Measurements from ENCODE around the gene PSKH1. TPM values are rescaled to one million over a fixed set of nuclear protein-coding genes. Genes with fewer than 3 reads are reported as not detected.

Gene PSKH1
- total and polyA plus RNA-seq, 2 donors = 8.8 to 12.6 TPM

DNA sequence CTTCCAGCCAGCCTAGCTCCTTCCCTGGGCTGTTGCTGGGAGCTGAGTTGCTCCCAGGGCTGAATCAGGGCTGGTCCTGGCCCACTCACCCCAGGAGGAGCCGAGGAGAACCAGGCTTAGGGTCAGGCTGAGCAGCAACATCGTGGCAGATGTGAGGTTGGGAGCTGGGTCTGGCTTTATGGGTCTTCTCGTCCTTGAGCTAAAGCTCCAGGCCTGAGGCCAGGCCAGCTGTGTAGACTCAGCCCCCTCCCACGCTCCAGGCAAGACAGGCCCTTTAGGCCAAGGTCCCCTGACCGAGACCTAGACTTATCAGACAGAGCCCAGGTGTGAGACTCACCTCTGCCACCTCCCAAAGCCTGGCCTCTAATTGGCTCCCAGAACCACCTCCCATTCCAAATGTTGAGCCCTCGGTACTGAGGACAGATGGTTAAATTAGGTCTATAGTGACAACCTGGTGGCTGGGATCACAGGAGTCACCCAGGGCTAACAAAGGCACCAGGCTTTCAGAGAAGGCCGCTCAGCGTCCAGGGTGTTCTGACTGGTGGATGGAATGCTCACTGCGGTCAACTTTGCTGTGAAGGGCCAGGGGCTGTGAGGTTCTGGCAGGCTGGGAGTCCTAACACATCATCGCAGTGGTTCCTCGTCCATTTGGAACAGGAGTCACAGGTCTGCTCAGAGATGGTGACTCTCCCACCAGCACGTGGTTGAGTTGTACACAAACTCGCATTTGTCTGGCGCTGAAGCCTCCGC, 38.8 kb downstream of the PSKH1 start, which contains the start of gene CTRL:
Gene CTRL, minus strand, starts transcription at position 151 of the 750 bp plus-strand sequence. Its CDS starts 10 bp downstream, at position 141.
- H3K36me3 ChIP-seq (ENCODE audit: control insufficient read depth in 2 of 2, insufficient read depth in 2 of 2, low read length in 1 of 2) = peaks cover 53 to 72% of the 10 kb centered on the region in 2 donors
- no peaks in the 10 kb centered on the region for H3K27me3 ChIP-seq (ENCODE audit: control insufficient read depth in 2 of 2, insufficient read depth in 1 of 2, low read length in 1 of 2)
- DNase-seq (ENCODE audit: low read depth in 6 of 9, low spot score in 9 of 9) = no peak
- no peak within 1 kb of the TSS for H3K4me3 ChIP-seq (ENCODE audit: low read length in 2 of 2)
- H3K9me3 ChIP-seq (ENCODE audit: control insufficient read depth in 2 of 2, insufficient read depth in 1 of 2, low read length in 1 of 2) = peaks cover 0 to 2% of the 10 kb centered on the region in 2 donors
- WGBS = 96% methylated on average over 15 of the region's 15 CpGs
- H3K27ac ChIP-seq (ENCODE audit: low read depth in 1 of 2, low read length in 1 of 2) = no peak within 1 kb of the TSS
- peaks cover under 1 to 13% of the 10 kb centered on the region in 2 donors for H3K4me1 ChIP-seq (ENCODE audit: control insufficient read depth in 2 of 2, insufficient read depth in 2 of 2, low read length in 2 of 2)

GRCh38 chr16:67932462-67932840, 39.4 kb downstream of the PSKH1 start:
- Histone ChIP-seq H3K27me3 (ENCODE audit: control insufficient read depth in 2 of 2, insufficient read depth in 1 of 2, low read length in 1 of 2) (no peaks in the 10 kb centered on the region), H3K4me1 (ENCODE audit: control insufficient read depth in 2 of 2, insufficient read depth in 2 of 2, low read length in 2 of 2) (peaks cover 6 to 18% of the 10 kb centered on the region in 2 donors), H3K4me3 (ENCODE audit: low read length in 2 of 2) (no peak overlapping the region), H3K27ac (ENCODE audit: low read depth in 1 of 2, low read length in 1 of 2) (no peak overlapping the region), H3K36me3 (ENCODE audit: control insufficient read depth in 2 of 2, insufficient read depth in 2 of 2, low read length in 1 of 2) (peaks cover 48 to 70% of the 10 kb centered on the region in 2 donors), H3K9me3 (ENCODE audit: control insufficient read depth in 2 of 2, insufficient read depth in 1 of 2, low read length in 1 of 2) (peaks cover 0 to 2% of the 10 kb centered on the region in 2 donors)
- DNase-seq (ENCODE audit: low read depth in 6 of 9, low spot score in 9 of 9) = no peak
- WGBS = 98% methylated on average over 4 of the region's 4 CpGs

GRCh38 chr16:67933805-67934204, 40.8 kb downstream of the PSKH1 start:
- H3K4me3 ChIP-seq (ENCODE audit: low read length in 2 of 2) = no peak overlapping the region
- H3K27me3 ChIP-seq (ENCODE audit: control insufficient read depth in 2 of 2, insufficient read depth in 1 of 2, low read length in 1 of 2) = no peaks in the 10 kb centered on the region
- peaks cover 0 to 2% of the 10 kb centered on the region in 2 donors for H3K9me3 ChIP-seq (ENCODE audit: control insufficient read depth in 2 of 2, insufficient read depth in 1 of 2, low read length in 1 of 2)
- H3K4me1 ChIP-seq (ENCODE audit: control insufficient read depth in 2 of 2, insufficient read depth in 2 of 2, low read length in 2 of 2) = peaks cover 8 to 21% of the 10 kb centered on the region in 2 donors
- 96% methylated on average over 7 of the region's 7 CpGs for WGBS
- DNase-seq (ENCODE audit: low read depth in 6 of 9, low spot score in 9 of 9) = no peak
- H3K27ac ChIP-seq (ENCODE audit: low read depth in 1 of 2, low read length in 1 of 2) = no peak overlapping the region
- H3K36me3 ChIP-seq (ENCODE audit: control insufficient read depth in 2 of 2, insufficient read depth in 2 of 2, low read length in 1 of 2) = peaks cover 40 to 58% of the 10 kb centered on the region in 2 donors

- no peak for DNase-seq (ENCODE audit: low read depth in 6 of 9, low spot score in 9 of 9)
- Histone ChIP-seq H3K9me3 (ENCODE audit: control insufficient read depth in 2 of 2, insufficient read depth in 1 of 2, low read length in 1 of 2) (peaks cover 0 to 2% of the 10 kb centered on the region in 2 donors), H3K4me3 (ENCODE audit: low read length in 2 of 2) (no peak overlapping the region), H3K27ac (ENCODE audit: low read depth in 1 of 2, low read length in 1 of 2) (no peak overlapping the region), H3K27me3 (ENCODE audit: control insufficient read depth in 2 of 2, insufficient read depth in 1 of 2, low read length in 1 of 2) (no peaks in the 10 kb centered on the region), H3K36me3 (ENCODE audit: control insufficient read depth in 2 of 2, insufficient read depth in 2 of 2, low read length in 1 of 2) (peaks cover 36 to 53% of the 10 kb centered on the region in 2 donors), H3K4me1 (ENCODE audit: control insufficient read depth in 2 of 2, insufficient read depth in 2 of 2, low read length in 2 of 2) (peaks cover 8 to 21% of the 10 kb centered on the region in 2 donors)
- 95% methylated on average over 13 of the region's 13 CpGs for WGBS
These were observed 41.4 kb downstream of the PSKH1 start for GRCh38 chr16:67934306-67935100.

- Histone ChIP-seq H3K27me3 (ENCODE audit: control insufficient read depth in 2 of 2, insufficient read depth in 1 of 2, low read length in 1 of 2) (no peaks in the 10 kb centered on the region), H3K27ac (ENCODE audit: low read depth in 1 of 2, low read length in 1 of 2) (peak overlapping the region; percentile 62 to 99), H3K36me3 (ENCODE audit: control insufficient read depth in 2 of 2, insufficient read depth in 2 of 2, low read length in 1 of 2) (peaks cover 31 to 51% of the 10 kb centered on the region in 2 donors), H3K4me1 (ENCODE audit: control insufficient read depth in 2 of 2, insufficient read depth in 2 of 2, low read length in 2 of 2) (peaks cover 14 to 26% of the 10 kb centered on the region in 2 donors), H3K9me3 (ENCODE audit: control insufficient read depth in 2 of 2, insufficient read depth in 1 of 2, low read length in 1 of 2) (peaks cover 0 to 2% of the 10 kb centered on the region in 2 donors), H3K4me3 (ENCODE audit: low read length in 2 of 2) (peak overlapping the region; percentile 89 to 90)
- WGBS = 91% methylated on average over 13 of the region's 13 CpGs
- DNase-seq (ENCODE audit: low read depth in 6 of 9, low spot score in 9 of 9) = no peak
These were observed 42.0 kb downstream of the PSKH1 start for GRCh38 chr16:67935101-67935401.

GRCh38 chr16:67935402-67936123, 42.5 kb downstream of the PSKH1 start:
- DNase-seq (ENCODE audit: low read depth in 6 of 9, low spot score in 9 of 9) = peak; percentile 79 to 95 (median 87)
- Histone ChIP-seq H3K9me3 (ENCODE audit: control insufficient read depth in 2 of 2, insufficient read depth in 1 of 2, low read length in 1 of 2) (peaks cover 0 to 2% of the 10 kb centered on the region in 2 donors), H3K36me3 (ENCODE audit: control insufficient read depth in 2 of 2, insufficient read depth in 2 of 2, low read length in 1 of 2) (peaks cover 26 to 50% of the 10 kb centered on the region in 2 donors), H3K27ac (ENCODE audit: low read depth in 1 of 2, low read length in 1 of 2) (peak overlapping the region; percentile 99), H3K4me3 (ENCODE audit: low read length in 2 of 2) (peak overlapping the region; percentile 89 to 90), H3K4me1 (ENCODE audit: control insufficient read depth in 2 of 2, insufficient read depth in 2 of 2, low read length in 2 of 2) (peaks cover 19 to 29% of the 10 kb centered on the region in 2 donors), H3K27me3 (ENCODE audit: control insufficient read depth in 2 of 2, insufficient read depth in 1 of 2, low read length in 1 of 2) (no peaks in the 10 kb centered on the region)
- 21% methylated on average over 55 of the region's 55 CpGs for WGBS

- peak in 6 of 9 donors; percentile 21 to 82 (median 48) for DNase-seq (ENCODE audit: low read depth in 6 of 9, low spot score in 9 of 9)
- peaks cover 21 to 43% of the 10 kb centered on the region in 2 donors for H3K36me3 ChIP-seq (ENCODE audit: control insufficient read depth in 2 of 2, insufficient read depth in 2 of 2, low read length in 1 of 2)
- peaks cover 0 to 2% of the 10 kb centered on the region in 2 donors for H3K9me3 ChIP-seq (ENCODE audit: control insufficient read depth in 2 of 2, insufficient read depth in 1 of 2, low read length in 1 of 2)
- H3K4me1 ChIP-seq (ENCODE audit: control insufficient read depth in 2 of 2, insufficient read depth in 2 of 2, low read length in 2 of 2) = peaks cover 19 to 29% of the 10 kb centered on the region in 2 donors
- peak within 1 kb of the TSS; percentile 99 for H3K27ac ChIP-seq (ENCODE audit: low read depth in 1 of 2, low read length in 1 of 2)
- no peaks in the 10 kb centered on the region for H3K27me3 ChIP-seq (ENCODE audit: control insufficient read depth in 2 of 2, insufficient read depth in 1 of 2, low read length in 1 of 2)
- WGBS = under 1% methylated on average over 54 of the region's 54 CpGs
- peak within 1 kb of the TSS; percentile 89 to 90 for H3K4me3 ChIP-seq (ENCODE audit: low read length in 2 of 2)
These were observed 43.2 kb downstream of the PSKH1 start, which contains the start of gene PSMB10 for GRCh38 chr16:67936124-67936879. Gene PSMB10, minus strand, starts transcription at chr16:67936850. Its CDS starts 101 bp downstream, at chr16:67936749.

DNA sequence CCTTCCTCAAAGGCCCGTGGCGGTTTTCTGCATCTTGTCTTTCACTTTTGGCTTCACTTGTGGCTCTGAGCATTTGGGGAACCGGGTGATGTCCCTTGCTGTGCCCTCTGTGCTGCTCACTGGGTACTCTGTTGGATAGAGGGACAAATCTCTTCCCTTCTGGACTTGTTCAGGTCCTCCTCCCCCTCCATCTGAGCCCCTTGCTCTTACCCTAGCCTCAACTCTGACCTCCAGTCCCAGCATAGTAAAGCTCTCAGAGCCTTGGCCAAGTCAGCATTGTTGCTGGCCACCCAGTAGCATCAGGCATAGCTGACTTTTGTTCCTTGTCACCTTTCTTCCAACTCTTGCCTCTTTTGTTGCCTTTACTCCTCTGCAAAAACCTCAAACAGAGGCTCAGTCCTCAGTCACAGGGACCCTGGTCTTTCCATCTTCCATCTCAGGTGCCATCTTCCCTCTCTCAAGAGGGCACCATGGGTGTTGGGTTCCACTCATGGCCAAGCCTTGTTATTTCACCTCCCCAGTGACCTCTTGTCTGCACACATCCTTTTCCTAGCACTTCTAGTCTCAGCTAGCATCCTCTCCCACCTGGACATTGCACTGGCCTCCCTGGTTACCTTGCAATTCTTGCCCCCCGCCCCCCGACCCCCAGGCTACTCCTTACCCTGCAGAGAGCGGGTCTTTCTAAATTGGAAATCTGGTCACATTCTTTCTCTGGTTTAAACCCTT, 44.0 kb downstream of the PSKH1 start:
- peaks cover 0 to 2% of the 10 kb centered on the region in 2 donors for H3K9me3 ChIP-seq (ENCODE audit: control insufficient read depth in 2 of 2, insufficient read depth in 1 of 2, low read length in 1 of 2)
- peak overlapping the region; percentile 89 to 90 for H3K4me3 ChIP-seq (ENCODE audit: low read length in 2 of 2)
- H3K4me1 ChIP-seq (ENCODE audit: control insufficient read depth in 2 of 2, insufficient read depth in 2 of 2, low read length in 2 of 2) = peaks cover 19 to 29% of the 10 kb centered on the region in 2 donors
- 50% methylated on average over 6 of the region's 6 CpGs for WGBS
- H3K27ac ChIP-seq (ENCODE audit: low read depth in 1 of 2, low read length in 1 of 2) = peak overlapping the region; percentile 99
- H3K27me3 ChIP-seq (ENCODE audit: control insufficient read depth in 2 of 2, insufficient read depth in 1 of 2, low read length in 1 of 2) = no peaks in the 10 kb centered on the region
- peaks cover 18 to 42% of the 10 kb centered on the region in 2 donors for H3K36me3 ChIP-seq (ENCODE audit: control insufficient read depth in 2 of 2, insufficient read depth in 2 of 2, low read length in 1 of 2)
- DNase-seq (ENCODE audit: low read depth in 6 of 9, low spot score in 9 of 9) = peak in 8 of 9 donors; percentile 61 to 94 (median 76)

Data from thymus (tissue), 11 donors.